DND-41 (cell line): ENCODE measurements around the gene TCEA2.

Source experiments
- ATAC-seq: fragments of 200-7000 bp; cut with Tn5 transposase; 3 replicates; pipeline ENCODE4 v1.9.1; 2021; ENCODE audit warnings: low read depth; ENCODE audit not compliant: insufficient read depth
- DNase-seq: peaks from one replicate; pipeline ENCODE4 v3.0.0-alpha.2; 2020
- H2AFZ ChIP-seq: 2 replicates; pipeline ENCODE4 v1.6.0; 2012; ENCODE audit warnings: low read depth, low read length
- H3K27ac ChIP-seq: 2 replicates; pipeline ENCODE4 v1.5.1; 2012; ENCODE audit warnings: low read length, inconsistent platforms
- H3K27me3 ChIP-seq: fragments of 200-600 bp; sonication (generic); 2 replicates; pipeline ENCODE4 v1.6.0; 2012; ENCODE audit warnings: low read length, mild to moderate bottlenecking, inconsistent platforms; ENCODE audit not compliant: insufficient read depth, poor library complexity
- H3K36me3 ChIP-seq: 2 replicates; pipeline ENCODE4 v1.5.1; 2012; ENCODE audit warnings: low read length, inconsistent platforms; ENCODE audit not compliant: insufficient read depth
- H3K4me1 ChIP-seq: 2 replicates; pipeline ENCODE4 v1.5.1; 2012; ENCODE audit warnings: mild to moderate bottlenecking, low read length; ENCODE audit not compliant: insufficient read depth
- H3K4me2 ChIP-seq: 2 replicates; pipeline ENCODE4 v1.6.0; 2012; ENCODE audit warnings: mild to moderate bottlenecking, moderate library complexity, low read length, inconsistent platforms; ENCODE audit not compliant: insufficient read depth
- H3K4me3 ChIP-seq, 2 experiments: fragments of 200-600 bp in 1 of 2; shearing (Covaris generic) in 1 of 2; 2 replicates each; pipeline ENCODE4 v1.5.1; 2012 to 2016; ENCODE audit warnings: inconsistent platforms in 2 of 2, low read length in 2 of 2, mild to moderate bottlenecking in 2 of 2, low read depth in 1 of 2, moderate library complexity in 1 of 2
- H3K79me2 ChIP-seq: 2 replicates; pipeline ENCODE4 v1.6.0; 2012; ENCODE audit warnings: low read length, inconsistent platforms; ENCODE audit not compliant: insufficient read depth
- H3K9ac ChIP-seq: 2 replicates; pipeline ENCODE4 v1.6.0; 2012; ENCODE audit warnings: low read depth, mild to moderate bottlenecking, inconsistent platforms, low read length, moderate library complexity
- H3K9me3 ChIP-seq: 2 replicates; pipeline ENCODE4 v1.5.1; 2012; ENCODE audit warnings: low read length, moderate library complexity, mild to moderate bottlenecking, inconsistent platforms; ENCODE audit not compliant: insufficient read depth, severe bottlenecking
- H4K20me1 ChIP-seq: 2 replicates; pipeline ENCODE4 v1.6.0; 2012; ENCODE audit warnings: low read length; ENCODE audit not compliant: insufficient read depth
- CTCF ChIP-seq: IDR thresholded peaks from 2 replicates; pipeline ENCODE4 v1.5.1; 2012; ENCODE audit warnings: borderline replicate concordance, low read length, moderate library complexity, mild to moderate bottlenecking; ENCODE audit not compliant: poor library complexity, severe bottlenecking; ENCODE audit errors: extremely low read depth
- EZH2 ChIP-seq: IDR thresholded peaks from 3 replicates; pipeline ENCODE4 v1.6.1; 2012; ENCODE audit warnings: borderline replicate concordance, low read depth, mild to moderate bottlenecking, moderate library complexity, low read length, inconsistent platforms; ENCODE audit not compliant: severe bottlenecking

Gene TCEA2

GRCh38 chr20:64069614-64070243 is 6.7 kb downstream of the TCEA2 start:
- Histone ChIP-seq H3K4me2 (no peak overlapping the region), H3K4me1 (peaks cover 9% of the 10 kb centered on the region; the same call in 1 of the 2 replicates), H4K20me1 (peaks cover 22% of the 10 kb centered on the region; the same call in 1 of the 2 replicates), H3K4me3 (no peak overlapping the region), H3K27me3 (no peaks in the 10 kb centered on the region), H3K9me3 (no peaks in the 10 kb centered on the region), H2AFZ (no peak overlapping the region), H3K79me2 (no peaks in the 10 kb centered on the region), H3K36me3 (peaks cover 25% of the 10 kb centered on the region), H3K9ac (no peak overlapping the region), H3K27ac (no peak overlapping the region)
- peak; percentile 77 for TF ChIP-seq CTCF
- TF ChIP-seq EZH2, result no peak
- peak; percentile 29 for DNase-seq
- ATAC-seq, result peak; percentile 34; the same call in 1 of the 3 replicates

- Histone ChIP-seq H3K4me1 (peaks cover 3% of the 10 kb centered on the region; the same call in 1 of the 2 replicates), H3K4me3 (no peak overlapping the region), H3K79me2 (no peaks in the 10 kb centered on the region), H4K20me1 (peaks cover 22% of the 10 kb centered on the region; the same call in 1 of the 2 replicates), H3K9ac (no peak overlapping the region), H3K36me3 (peaks cover 30% of the 10 kb centered on the region), H3K4me2 (no peak overlapping the region), H3K27ac (no peak overlapping the region), H3K27me3 (no peaks in the 10 kb centered on the region), H3K9me3 (no peaks in the 10 kb centered on the region), H2AFZ (no peak overlapping the region)
- ATAC-seq (no peak), DNase-seq (no peak)
- TF ChIP-seq CTCF, result no peak
- no peak for TF ChIP-seq EZH2
These were observed 7.4 kb downstream of the TCEA2 start for GRCh38 chr20:64070244-64070993.

- Histone ChIP-seq H3K27ac (no peak overlapping the region), H3K4me1 (no peaks in the 10 kb centered on the region), H2AFZ (no peak overlapping the region), H3K36me3 (peaks cover 36% of the 10 kb centered on the region), H3K4me3 (no peak overlapping the region), H3K27me3 (no peaks in the 10 kb centered on the region), H3K79me2 (no peaks in the 10 kb centered on the region), H4K20me1 (peaks cover 22% of the 10 kb centered on the region; the same call in 1 of the 2 replicates), H3K4me2 (no peak overlapping the region), H3K9me3 (no peaks in the 10 kb centered on the region), H3K9ac (no peak overlapping the region)
- no peak for TF ChIP-seq EZH2
- no peak for TF ChIP-seq CTCF
- no peak for ATAC-seq
- DNase-seq, result no peak
These were observed 8.6 kb downstream of the TCEA2 start for GRCh38 chr20:64071341-64072332.
